K562 (cell line): ENCODE measurements around the gene KIAA0825.

Source experiments
- BRCA1 ChIP-seq, 2 experiments: fragments of 450-650 bp in 1 of 2; sonication (generic) in 1 of 2; formaldehyde crosslinking in 1 of 2; IDR thresholded peaks; 2 replicates each; pipeline versions ENCODE4 v1.5.0 to v1.6.1; 2017 to 2020; ENCODE audit warnings: mild to moderate bottlenecking in 1 of 2, missing genetic modification reagents in 1 of 2
- CREM ChIP-seq: IDR thresholded peaks from 2 replicates; pipeline ENCODE4 v1.6.1; 2014; ENCODE audit warnings: antibody characterized with exemption, low read depth
- CTCF ChIP-seq, 3 experiments: IDR thresholded peaks in 2 of 3; conservative IDR thresholded peaks in 1 of 3; 2 replicates each; pipeline ENCODE4 v1.5.1; 2011 to 2012; ENCODE audit warnings: low read length in 3 of 3, mild to moderate bottlenecking in 3 of 3, control low read depth in 2 of 3, improper control_type of control experiment in 1 of 3, inconsistent platforms in 1 of 3, low read depth in 1 of 3, mixed read lengths in 1 of 3, moderate library complexity in 1 of 3; ENCODE audit not compliant: insufficient read depth in 2 of 3
- CUX1 ChIP-seq: fragments of 200-800 bp; sonication (Bioruptor generic); IDR thresholded peaks from 2 replicates; pipeline ENCODE4 v1.6.1; 2016; ENCODE audit warnings: missing genetic modification characterization, missing compliant biosample characterization
- DPF2 ChIP-seq: fragments of 450-650 bp; IDR thresholded peaks from 2 replicates; pipeline ENCODE4 v1.6.1; 2016
- GABPA ChIP-seq: fragments of 200-800 bp; sonication (Bioruptor generic); conservative IDR thresholded peaks from 2 replicates; pipeline ENCODE4 v1.6.1; 2016; ENCODE audit warnings: low read depth, missing genetic modification characterization, missing compliant biosample characterization
- MTA3 ChIP-seq: fragments of 450-650 bp; formaldehyde crosslinking; IDR thresholded peaks from 2 replicates; pipeline ENCODE4 v1.6.1; 2017; ENCODE audit warnings: mild to moderate bottlenecking, borderline replicate concordance
- RNF2 ChIP-seq: sonication (generic); IDR thresholded peaks from 2 replicates; pipeline ENCODE4 v1.6.1; 2016
- SMC3 ChIP-seq: conservative IDR thresholded peaks from 2 replicates; pipeline ENCODE4 v1.6.1; 2011; ENCODE audit warnings: low read depth, low read length, improper control_type of control experiment; ENCODE audit not compliant: insufficient read depth
- TAF1 ChIP-seq: IDR thresholded peaks from 2 replicates; pipeline ENCODE4 v1.6.1; 2011; ENCODE audit warnings: mild to moderate bottlenecking, low read length, moderate library complexity; ENCODE audit not compliant: insufficient read depth, control insufficient read depth, severe bottlenecking; ENCODE audit errors: extremely low read depth
- TFE3 ChIP-seq: fragments of 450-650 bp; formaldehyde crosslinking; IDR thresholded peaks from 2 replicates; pipeline ENCODE4 v1.4.0; 2020; ENCODE audit warnings: mild to moderate bottlenecking, mixed read lengths
- TSHZ1 ChIP-seq: fragments of 250-450 bp; sonication (Bioruptor Pico); IDR thresholded peaks from 2 replicates; pipeline ENCODE4 v1.4.0; 2020; ENCODE audit warnings: mild to moderate bottlenecking, moderate library complexity
- ZEB2 ChIP-seq: fragments of 450-650 bp; IDR thresholded peaks from 2 replicates; pipeline ENCODE4 v1.6.1; 2016
- ZNF133 ChIP-seq: fragments of 250-450 bp; sonication (Bioruptor Pico); IDR thresholded peaks from 2 replicates; pipeline ENCODE4 v1.4.0; 2020; ENCODE audit warnings: mild to moderate bottlenecking

- TF ChIP-seq BRCA1 (IDR thresholded peaks at IDR 0.05), result no peak
- no peak for TF ChIP-seq BRCA1 (CRISPR knock-in tag; IDR thresholded peaks at IDR 0.05)
- TF ChIP-seq TFE3 (CRISPR knock-in tag), result peak; percentile 85
- no peak for TF ChIP-seq MTA3
- TF ChIP-seq TAF1, result no peak
- no peak for TF ChIP-seq DPF2
- no peak for TF ChIP-seq GABPA
- TF ChIP-seq ZNF133 (CRISPR knock-in tag), result no peak
- no peak for TF ChIP-seq CUX1 (CRISPR knock-in tag)
- TF ChIP-seq CREM, result no peak
- no peak for TF ChIP-seq TSHZ1 (CRISPR knock-in tag)
- TF ChIP-seq RNF2, result no peak
- no peak for TF ChIP-seq ZEB2
- TF ChIP-seq CTCF (IDR thresholded peaks at IDR 0.05 in 2 of 3, conservative IDR thresholded peaks at IDR 0.05 in 1 of 3; ENCODE audit: insufficient read depth in 2 of 3, low read depth in 1 of 3, low read length in 3 of 3), result no peak
- no peak for TF ChIP-seq SMC3
Observed at GRCh38 chr5:94274707-94275106, 343.7 kb downstream of the KIAA0825 start.
